NCI-H510A treated with DMSO at 0.1 percent for 48 hours (cell line): ENCODE measurements around the gene SINHCAF.
"Not testable (repeated sequence)": the region's sequence is repeated elsewhere in the genome, so short reads cannot be mapped to it uniquely, and the experiment has no call there.

Experiments used
- DNase-seq: peaks from one replicate; lab custom pipeline; 2025; lab: John Stamatoyannopoulos, UW

Gene SINHCAF

GRCh38 chr12:31263661-31264060 lies 62.3 kb downstream of the SINHCAF start:
- DNase-seq = no peak

- DNase-seq = no peak
Measured at GRCh38 chr12:31261744-31262143, 64.2 kb downstream of the SINHCAF start.

GRCh38 chr12:31260840-31261239 lies 65.1 kb downstream of the SINHCAF start:
- DNase-seq = no peak

GRCh38 chr12:31259136-31259886 lies 66.6 kb downstream of the SINHCAF start:
- no peak for DNase-seq

- no peak for DNase-seq
Measured at GRCh38 chr12:31257784-31258183, 68.2 kb downstream of the SINHCAF start.

GRCh38 chr12:31251707-31252611 lies 74.0 kb downstream of the SINHCAF start:
- not testable (repeated sequence) for DNase-seq

GRCh38 chr12:31250179-31250578 lies 75.8 kb downstream of the SINHCAF start:
- no peak for DNase-seq

GRCh38 chr12:31249356-31249755 lies 76.6 kb downstream of the SINHCAF start:
- DNase-seq = no peak

GRCh38 chr12:31248815-31249214 lies 77.1 kb downstream of the SINHCAF start:
- no peak for DNase-seq

- no peak for DNase-seq
Measured at GRCh38 chr12:31248337-31248736, 77.6 kb downstream of the SINHCAF start.

GRCh38 chr12:31246470-31246850 lies 79.5 kb downstream of the SINHCAF start:
- no peak for DNase-seq

GRCh38 chr12:31245822-31246469 lies 80.0 kb downstream of the SINHCAF start:
- peak; percentile 41 for DNase-seq

- not testable (repeated sequence) for DNase-seq
Measured at GRCh38 chr12:31242418-31242817, 83.5 kb downstream of the SINHCAF start.

GRCh38 chr12:31238764-31239387 lies 87.1 kb downstream of the SINHCAF start:
- peak; percentile 28 for DNase-seq

- not testable (repeated sequence) for DNase-seq
Measured at GRCh38 chr12:31238333-31238732, 87.6 kb downstream of the SINHCAF start.

GRCh38 chr12:31236998-31237637 lies 88.8 kb downstream of the SINHCAF start:
- no peak for DNase-seq

- DNase-seq = no peak
Measured at GRCh38 chr12:31235868-31236395, 90.0 kb downstream of the SINHCAF start.

- peak; percentile 45 for DNase-seq
Measured at GRCh38 chr12:31234955-31235867, 90.7 kb downstream of the SINHCAF start.

GRCh38 chr12:31234053-31234840 lies 91.7 kb downstream of the SINHCAF start:
- no peak for DNase-seq
